ENCODE data around the gene ZSCAN29. TPM values are rescaled to one million over a fixed set of nuclear protein-coding genes. Genes with fewer than 3 reads are reported as not detected.

ZSCAN29 gene
- total and polyA plus RNA-seq, 10 of the 15 experiments (the other 5 are each of a cell fraction or from before 2014, with no cell fraction given), result 1.7 to 26.0 (median 14.6) TPM

GRCh38 chr15:43390723-43391122 is 19.9 kb upstream of the ZSCAN29 start:
- POLR2A ChIA-PET, result interaction anchor here (0.6 to 1.2 kb wide), 3 partner anchors 9 to 25 kb away, joined by 3 to 4 read pairs (median 3); no protein-coding TSS in a partner anchor
- Histone ChIP-seq H4K20me1 (ENCODE audit: control insufficient read depth, insufficient read depth) (no peaks in the 10 kb centered on the region), H3K27me3 (replicated peaks in 1 of 2; ENCODE audit: control insufficient read depth in 2 of 2, insufficient read depth in 2 of 2, low read length in 1 of 2) (no peaks in the 10 kb centered on the region), H2AFZ (ENCODE audit: control insufficient read depth, low read depth, low read length) (no peak overlapping the region), H3K4me1 (ENCODE audit: control insufficient read depth, insufficient read depth, low read length) (no peaks in the 10 kb centered on the region), H3K4me3 (no peak overlapping the region), H3K9me3 (replicated peaks; ENCODE audit: control insufficient read depth, insufficient read depth, low read length) (no peaks in the 10 kb centered on the region), H3K27ac (ENCODE audit: control insufficient read depth, insufficient read depth) (no peak overlapping the region), H3K9ac (ENCODE audit: control insufficient read depth, insufficient read depth, low read length) (no peak overlapping the region), H3K36me3 (ENCODE audit: control insufficient read depth in 2 of 2, insufficient read depth in 2 of 2, low read length in 1 of 2) (peaks cover 6 to 10% of the 10 kb centered on the region in 2 experiments), H3K79me2 (ENCODE audit: control insufficient read depth, insufficient read depth, low read length) (no peaks in the 10 kb centered on the region), H3K4me2 (ENCODE audit: control insufficient read depth, insufficient read depth) (no peak overlapping the region)
- in situ Hi-C loops (cut with MboI) (no loop called here), intact Hi-C loops (cut with micrococcal nuclease; ENCODE audit: unreplicated experiment) (no loop called here)
- no TSS peak for BruUV-seq (replicated peaks)
- over 99% methylated on average over 8 of the region's 8 CpGs for WGBS (ENCODE audit: insufficient coverage, insufficient replicate concordance, low lambda C conversion rate, missing lambda C conversion rate)
- CTCF ChIA-PET, result interaction anchor here (1.3 to 2.4 kb wide), 3 partner anchors 15 to 123 kb away, joined by 4 to 14 read pairs (median 5); no protein-coding TSS in a partner anchor
- FAIRE-seq, result no peak
- SMC1A ChIA-PET (ENCODE audit: uncharacterized antibody, unreplicated experiment), result interaction anchor here (0.6 to 1.0 kb wide), 3 partner anchors 20 to 1287 kb away, joined by 3 to 4 read pairs (median 4); no protein-coding TSS in a partner anchor
- RAD21 ChIA-PET (ENCODE audit: unreplicated experiment), result interaction anchor here (1.0 to 1.2 kb wide), 2 partner anchors 20 to 124 kb away, joined by 3 read pairs; no protein-coding TSS in a partner anchor
- DNase-seq (ENCODE audit: low read depth, low spot score), result no peak
- no peak for ATAC-seq
- TF ChIP-seq PBX3 (IDR thresholded peaks at IDR 0.05; ENCODE audit: insufficient replicate concordance, low read depth, low read length) (no peak), SUZ12 (IDR thresholded peaks at IDR 0.05; ENCODE audit: unreplicated experiment) (no peak), BCLAF1 (IDR thresholded peaks at IDR 0.05) (no peak), EED (IDR thresholded peaks at IDR 0.05; ENCODE audit: low read depth) (no peak), NKRF (conservative IDR thresholded peaks at IDR 0.05) (no peak), TAF1 (IDR thresholded peaks at IDR 0.05; ENCODE audit: borderline replicate concordance, low read depth, low read length) (no peak), ZSCAN29 (IDR thresholded peaks at IDR 0.05) (no peak), HDAC2 (IDR thresholded peaks at IDR 0.05) (no peak), GABPA (IDR thresholded peaks at IDR 0.05; ENCODE audit: low read depth) (no peak), JUND (IDR thresholded peaks at IDR 0.05; ENCODE audit: low read depth, low read length) (no peak), CUX1 (IDR thresholded peaks at IDR 0.05; ENCODE audit: insufficient replicate concordance, low read depth, low read length) (no peak)
